Measurements from ENCODE around the gene NUDT16L1. TPM values are rescaled to one million over a fixed set of nuclear protein-coding genes. Genes with fewer than 3 reads are reported as not detected.

NUDT16L1 gene
- total RNA-seq (2022; extraction: Qiagen RNA extraction), result 15.8 to 22.8 TPM (median 21.1 TPM) in 5 replicates

DNA sequence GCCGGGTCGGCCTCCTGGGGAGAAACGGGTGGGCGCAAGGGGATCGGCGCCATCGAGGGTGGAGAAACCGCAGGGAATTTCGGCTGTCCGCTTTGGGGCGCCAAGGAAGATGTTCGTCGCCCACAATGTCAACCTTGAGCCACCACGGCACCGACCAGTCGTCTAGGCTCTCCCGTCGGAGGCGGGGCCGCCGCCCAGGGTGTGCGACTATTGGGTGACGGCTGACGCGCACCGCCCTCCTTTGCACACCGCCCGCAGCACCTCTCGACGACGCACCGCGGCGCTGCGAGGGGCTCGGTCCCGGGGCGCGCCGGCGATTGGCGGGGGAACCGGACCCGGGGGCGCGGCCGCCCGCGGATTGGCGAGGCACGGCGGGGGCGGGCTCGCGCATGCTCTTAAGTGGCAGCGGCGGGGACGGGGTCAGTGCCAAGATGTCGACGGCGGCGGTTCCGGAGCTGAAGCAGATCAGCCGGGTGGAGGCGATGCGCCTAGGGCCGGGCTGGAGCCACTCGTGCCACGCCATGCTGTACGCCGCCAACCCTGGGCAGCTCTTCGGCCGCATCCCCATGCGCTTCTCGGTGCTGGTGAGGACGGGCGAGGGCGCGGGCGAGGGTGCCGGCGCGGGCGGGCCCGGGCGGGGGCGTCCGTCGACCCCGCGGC, at the start of gene NUDT16L1:
TSS of gene NUDT16L1 (plus strand) at position 267 of the 660 bp plus-strand sequence. CDS start at position 432, 165 bp downstream.

DNA sequence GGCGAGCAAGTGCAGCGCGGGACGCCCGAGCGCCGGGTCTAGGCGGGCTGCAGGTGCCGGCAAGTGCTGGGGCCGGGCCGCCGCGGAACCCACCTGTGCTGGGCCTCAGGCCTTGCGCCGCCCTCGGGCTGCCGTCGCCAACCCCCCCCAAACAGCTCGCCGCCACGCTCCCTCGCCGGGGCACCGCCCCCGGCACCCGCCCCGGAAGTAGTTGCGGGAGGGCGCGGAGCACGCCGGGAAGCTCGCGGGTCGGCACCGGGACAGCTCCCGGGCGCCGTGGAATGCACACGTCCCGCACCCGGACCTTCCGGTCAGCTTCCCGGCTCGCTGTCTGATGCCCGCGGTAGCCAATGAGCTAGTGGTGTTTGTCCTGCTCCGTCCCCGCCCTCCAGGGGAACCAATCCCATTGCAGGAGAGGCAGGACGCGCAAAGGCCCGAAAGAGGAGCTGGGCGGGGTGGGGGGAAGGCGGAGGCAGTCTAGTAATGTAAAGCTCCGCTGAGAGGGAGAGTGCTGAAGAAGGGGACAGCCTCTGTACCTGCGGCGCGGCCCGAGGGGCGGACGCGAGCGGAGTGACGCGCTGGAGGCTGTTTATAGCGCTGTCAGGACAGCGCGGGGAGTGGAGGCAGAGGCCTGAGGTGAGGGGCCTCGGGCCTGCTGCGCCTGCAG, 40.8 kb downstream of the NUDT16L1 start, which contains the start of the genes ANKS3 and DNAAF8:
TSS of gene ANKS3 (minus strand) at position 209 of the 667 bp plus-strand sequence. CDS start 4,122 bp downstream, outside the sequence.
TSS of gene DNAAF8 (plus strand) at position 475 of the 667 bp plus-strand sequence. CDS start 1,978 bp downstream, outside the sequence.

Other genes starting within 250 kb of the NUDT16L1 start
- 42.7 to 48.5 TPM (median 45.8 TPM) in 5 replicates for gene NMRAL1, start 218.9 kb upstream of the NUDT16L1 start, total RNA-seq (2022; extraction: Qiagen RNA extraction)
- gene HMOX2, start 217.2 kb upstream of the NUDT16L1 start, total RNA-seq (2022; extraction: Qiagen RNA extraction), result 63.5 to 74.6 TPM (median 71.9 TPM) in 5 replicates
- gene CDIP1, start 154.8 kb upstream of the NUDT16L1 start, total RNA-seq (2022; extraction: Qiagen RNA extraction), result 12.5 to 15.7 TPM (median 14.8 TPM) in 5 replicates
- gene C16orf96, start 137.2 kb upstream of the NUDT16L1 start, total RNA-seq (2022; extraction: Qiagen RNA extraction), result 0.04 to 0.06 TPM (median 0.06 TPM) in 5 replicates
- gene UBALD1, start 78.7 kb upstream of the NUDT16L1 start, total RNA-seq (2022; extraction: Qiagen RNA extraction), result 36.1 to 65.4 TPM (median 62.4 TPM) in 5 replicates
- gene MGRN1, start 68.7 kb upstream of the NUDT16L1 start, total RNA-seq (2022; extraction: Qiagen RNA extraction), result 29.8 to 51.2 TPM (median 49.6 TPM) in 5 replicates
- 17.4 to 25.6 TPM (median 25.2 TPM) in 5 replicates for gene ANKS3, start 40.7 kb downstream of the NUDT16L1 start, total RNA-seq (2022; extraction: Qiagen RNA extraction)
- 0.83 to 1.4 TPM (median 1.1 TPM) in 5 replicates for gene DNAAF8, start 41.0 kb downstream of the NUDT16L1 start, total RNA-seq (2022; extraction: Qiagen RNA extraction)
- 6.6 to 8.9 TPM (median 8.8 TPM) in 5 replicates for gene ZNF500, start 73.6 kb downstream of the NUDT16L1 start, total RNA-seq (2022; extraction: Qiagen RNA extraction)
- not detected in 5 replicates for gene SEPTIN12, start 94.8 kb downstream of the NUDT16L1 start, total RNA-seq (2022; extraction: Qiagen RNA extraction)
- gene SMIM22, start 101.8 kb downstream of the NUDT16L1 start, total RNA-seq (2022; extraction: Qiagen RNA extraction), result not detected in 5 replicates
- gene ROGDI, start 109.1 kb downstream of the NUDT16L1 start, total RNA-seq (2022; extraction: Qiagen RNA extraction), result 9.3 to 17.5 TPM (median 15.5 TPM) in 5 replicates
- 33.8 to 43.3 TPM (median 40.1 TPM) in 5 replicates for gene GLYR1, start 153.7 kb downstream of the NUDT16L1 start, total RNA-seq (2022; extraction: Qiagen RNA extraction)
- gene UBN1, start 153.9 kb downstream of the NUDT16L1 start, total RNA-seq (2022; extraction: Qiagen RNA extraction), result 20.4 to 29.4 TPM (median 28.1 TPM) in 5 replicates
- gene PPL, start 243.6 kb downstream of the NUDT16L1 start, total RNA-seq (2022; extraction: Qiagen RNA extraction), result 4.2 to 7.5 TPM (median 6.4 TPM) in 5 replicates

Measured in A549 treated with dexamethasone at 1 μM for 4 hours (cell line).